ENCODE measurements around the gene EDEM1.

- TF ChIP-seq CTCF (conservative IDR thresholded peaks at IDR 0.05; ENCODE audit: low read length) (no peak), EZH2phosphoT487 (IDR thresholded peaks at IDR 0.05; ENCODE audit: borderline replicate concordance) (no peak)
These were observed 462 bp downstream of the EDEM1 start for GRCh38 chr3:5187920-5188418.
